Stimulated activated CD4-positive, alpha-beta T cell treated with anti-CD3 and anti-CD28 coated beads, Interleukin-1b, Interleukin-23, amount 100 ng/mL, for 24 hours (primary cell): ENCODE results near the gene FOXC2.

ENCODE experiments used
- DNase-seq, 4 experiments: peaks; one replicate each; pipeline ENCODE4 v3.0.0-alpha.2; 2020; ENCODE audit warnings: low read depth in 4 of 4, low spot score in 1 of 4

Gene FOXC2

DNA sequence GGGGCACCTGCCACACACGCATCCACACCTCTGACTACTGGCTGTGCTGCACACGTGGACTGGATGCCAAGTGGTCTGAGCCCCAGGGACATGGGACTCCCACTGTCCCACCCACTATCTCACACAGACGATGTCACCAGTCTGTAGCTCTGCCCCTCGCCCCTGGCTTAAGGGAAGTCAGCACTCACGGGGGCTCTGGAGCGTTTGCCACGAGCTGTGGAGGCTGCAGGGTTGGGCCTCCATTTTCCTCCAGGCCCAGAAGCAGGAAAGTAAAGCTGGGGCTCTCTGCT is 34.2 kb upstream of the FOXC2 start:
- no peak for DNase-seq

DNA sequence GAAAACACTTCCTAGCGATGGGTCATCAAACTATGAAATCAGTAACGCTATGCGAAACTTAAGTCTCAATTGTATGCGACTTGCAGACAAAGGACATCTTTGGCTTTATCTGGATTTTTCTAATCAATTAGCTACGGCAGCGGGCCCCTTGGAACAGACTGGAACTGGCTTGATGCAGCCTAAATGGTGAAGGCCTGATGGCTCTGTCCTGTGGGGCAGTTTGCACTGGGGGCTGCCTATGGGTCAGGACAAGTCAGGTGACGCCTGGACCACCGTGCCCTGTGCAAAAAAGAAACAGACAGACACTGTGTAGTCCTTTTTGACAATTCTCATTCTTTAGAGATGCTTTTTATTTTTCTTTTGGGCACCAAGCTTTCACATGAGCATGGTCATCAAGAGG is 33.6 kb upstream of the FOXC2 start:
- no peak for DNase-seq

DNA sequence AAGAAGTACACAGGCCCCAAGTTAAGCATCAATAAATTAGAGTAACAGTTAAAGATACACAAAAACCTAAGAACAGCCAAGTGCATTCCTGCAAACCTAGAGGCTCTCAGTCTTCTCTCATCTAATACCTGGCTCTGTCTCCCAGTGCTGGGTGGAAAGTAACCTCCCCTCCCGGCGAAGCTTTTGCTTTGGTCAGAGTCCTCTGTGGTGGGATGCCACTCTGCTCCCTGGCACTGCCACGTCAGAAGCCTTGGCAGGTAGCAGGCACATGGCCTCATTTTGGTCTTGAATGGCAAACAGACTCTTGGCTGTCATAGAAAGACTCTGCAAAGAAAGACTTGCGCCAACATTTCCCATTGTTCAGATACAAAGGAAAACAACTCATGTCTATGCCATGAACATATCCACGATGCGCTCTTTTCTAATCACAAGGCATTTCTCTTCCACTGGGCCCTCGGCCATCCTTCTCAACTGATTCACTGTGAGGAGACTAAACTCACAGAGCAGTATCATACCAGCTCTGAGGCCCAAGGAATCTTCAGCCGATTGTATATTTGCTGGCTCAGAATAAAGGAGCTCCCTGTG is 32.8 kb upstream of the FOXC2 start:
- no peak for DNase-seq

DNA sequence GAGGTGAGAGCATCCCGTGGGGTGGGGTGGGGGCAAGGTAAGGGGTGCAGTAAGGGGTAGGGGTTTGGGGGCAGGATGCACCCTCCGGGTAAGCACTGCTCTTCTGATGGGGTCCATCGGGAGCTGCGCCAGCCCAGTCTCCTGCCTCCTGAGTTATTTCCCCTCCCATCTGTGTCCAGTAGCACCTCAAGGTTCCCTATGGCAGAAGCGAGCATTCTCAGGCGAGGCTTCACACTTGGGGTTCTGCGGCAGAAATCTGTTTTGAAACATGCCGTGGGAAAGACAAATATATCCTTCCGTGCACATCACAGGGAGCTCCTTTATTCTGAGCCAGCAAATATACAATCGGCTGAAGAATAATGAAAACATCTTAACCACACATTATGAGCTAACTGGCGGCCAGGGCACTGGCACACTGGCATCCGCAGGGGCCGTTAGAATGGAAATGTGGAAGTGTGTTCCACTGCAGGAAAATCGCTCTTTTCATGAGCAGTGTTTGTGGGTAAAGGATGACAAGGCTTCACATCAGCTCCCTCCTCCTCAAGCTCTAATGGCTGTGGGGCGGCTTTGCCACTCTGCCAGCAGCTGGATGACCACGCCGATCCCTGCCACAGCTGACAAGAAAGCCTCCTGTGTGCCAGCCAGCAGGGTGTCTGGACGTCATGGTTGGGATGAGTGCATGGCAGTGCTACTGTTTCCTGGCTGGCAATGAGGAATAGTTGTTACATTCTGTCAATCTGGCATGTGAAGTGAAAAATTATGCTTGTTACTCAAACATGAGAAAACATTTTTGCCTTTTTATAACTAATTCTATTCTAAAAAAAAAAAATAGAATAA is 31.6 kb upstream of the FOXC2 start:
- DNase-seq = no peak

DNA sequence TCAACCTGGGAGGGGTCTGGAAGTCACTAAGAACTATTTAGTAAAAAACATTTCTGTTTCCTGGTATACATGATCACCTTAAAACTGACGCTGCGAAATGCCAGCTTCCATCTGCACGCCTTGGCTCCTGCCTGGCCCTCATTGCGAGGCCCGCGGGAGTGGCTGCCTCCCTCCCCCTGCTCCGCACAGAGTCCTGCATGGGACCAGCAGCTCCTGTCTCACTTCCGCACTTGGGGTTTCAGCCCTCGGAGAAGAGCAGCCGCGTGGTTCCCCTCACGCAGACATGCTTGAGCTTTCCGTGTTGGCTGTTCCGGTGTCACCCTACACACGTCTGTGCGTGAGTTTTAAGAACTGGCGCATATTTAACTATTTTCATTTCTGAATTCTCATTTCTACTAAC is 30.0 kb upstream of the FOXC2 start:
- no peak for DNase-seq

DNA sequence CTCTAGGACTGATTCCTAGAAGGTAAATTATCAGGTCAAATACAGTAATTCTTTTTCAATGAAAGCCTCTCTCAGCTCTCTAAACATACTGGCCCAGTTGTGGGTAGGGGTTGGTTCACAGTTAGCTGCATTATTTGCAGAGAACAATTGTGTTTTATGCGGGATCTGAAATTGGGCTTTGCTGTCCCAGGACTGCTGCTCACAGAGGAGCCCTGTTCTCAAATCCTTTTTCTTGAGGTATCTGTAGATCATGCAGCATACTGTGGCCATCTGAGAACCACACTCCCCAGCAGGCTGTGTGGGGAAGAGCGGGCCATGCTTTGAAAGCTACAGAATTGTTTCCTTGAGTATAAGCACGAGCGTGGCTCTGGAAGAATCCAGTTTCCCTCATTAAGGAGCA is 29.1 kb upstream of the FOXC2 start:
- no peak for DNase-seq

DNA sequence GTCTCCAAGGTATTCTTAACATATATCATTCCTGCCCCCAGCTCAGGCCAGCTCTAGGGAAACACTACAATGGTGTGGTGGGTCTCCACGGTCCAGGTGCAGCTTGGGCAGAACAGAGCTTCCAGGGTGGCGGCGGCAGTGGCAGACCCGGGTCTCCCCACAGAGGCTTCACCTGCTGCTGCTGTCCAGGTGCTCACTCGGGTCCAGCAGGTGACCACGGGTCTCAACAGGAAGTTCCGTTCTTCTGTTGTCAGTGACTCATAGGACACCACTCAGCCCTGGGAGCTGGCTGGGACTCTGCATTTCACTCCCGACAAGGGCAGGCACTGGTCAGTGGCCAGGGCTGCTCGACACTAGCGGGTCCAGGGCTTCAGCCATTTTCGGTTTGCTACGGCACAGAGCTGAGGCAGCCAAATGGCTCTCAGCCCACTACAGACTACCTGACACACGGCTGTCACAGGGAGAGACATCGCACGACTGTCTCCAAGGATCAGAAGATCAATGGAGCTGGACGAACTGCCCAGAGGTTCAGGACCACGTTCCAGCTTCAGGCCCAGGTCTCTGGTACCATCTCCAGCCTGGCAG is 28.3 kb upstream of the FOXC2 start:
- no peak for DNase-seq

DNA sequence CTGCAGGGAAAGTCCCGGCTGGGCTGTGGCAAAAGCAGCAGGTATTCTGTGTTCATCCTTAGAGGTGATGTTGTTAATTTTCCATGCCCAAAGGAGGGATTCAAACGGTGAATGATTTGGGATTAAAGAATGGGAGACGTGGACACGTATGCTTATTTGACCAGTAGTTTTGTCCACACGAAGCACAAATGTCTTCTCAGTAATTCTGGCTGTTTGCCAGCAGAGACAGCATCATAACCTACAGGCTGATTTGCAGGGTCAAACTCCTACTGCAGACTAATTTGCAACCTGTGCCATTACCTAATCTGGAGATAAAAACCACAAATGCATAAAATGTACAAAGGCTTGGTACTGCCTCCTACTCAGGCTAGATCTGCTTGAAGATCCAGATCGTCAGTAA is 25.7 kb upstream of the FOXC2 start:
- DNase-seq = no peak

DNA sequence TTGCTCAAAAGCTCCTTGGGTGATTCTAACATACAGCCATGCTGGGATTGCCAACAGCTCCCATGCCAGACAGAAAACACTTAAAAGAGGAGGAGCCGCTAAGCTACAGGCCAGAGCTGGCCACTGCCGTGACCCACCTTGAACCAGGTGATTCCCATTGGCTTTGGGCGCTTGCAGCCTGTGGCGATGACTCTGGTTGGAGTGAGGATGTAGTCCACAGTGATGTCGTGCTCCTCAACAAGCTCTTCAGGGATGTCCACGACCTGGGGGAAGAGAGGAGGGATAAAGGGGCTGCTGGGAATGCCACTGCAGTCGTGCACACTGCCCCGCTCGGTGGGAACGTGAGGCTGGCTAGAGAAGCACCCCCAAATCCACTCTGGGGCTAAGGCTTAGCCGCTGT is 25.1 kb upstream of the FOXC2 start:
- no peak for DNase-seq

DNA sequence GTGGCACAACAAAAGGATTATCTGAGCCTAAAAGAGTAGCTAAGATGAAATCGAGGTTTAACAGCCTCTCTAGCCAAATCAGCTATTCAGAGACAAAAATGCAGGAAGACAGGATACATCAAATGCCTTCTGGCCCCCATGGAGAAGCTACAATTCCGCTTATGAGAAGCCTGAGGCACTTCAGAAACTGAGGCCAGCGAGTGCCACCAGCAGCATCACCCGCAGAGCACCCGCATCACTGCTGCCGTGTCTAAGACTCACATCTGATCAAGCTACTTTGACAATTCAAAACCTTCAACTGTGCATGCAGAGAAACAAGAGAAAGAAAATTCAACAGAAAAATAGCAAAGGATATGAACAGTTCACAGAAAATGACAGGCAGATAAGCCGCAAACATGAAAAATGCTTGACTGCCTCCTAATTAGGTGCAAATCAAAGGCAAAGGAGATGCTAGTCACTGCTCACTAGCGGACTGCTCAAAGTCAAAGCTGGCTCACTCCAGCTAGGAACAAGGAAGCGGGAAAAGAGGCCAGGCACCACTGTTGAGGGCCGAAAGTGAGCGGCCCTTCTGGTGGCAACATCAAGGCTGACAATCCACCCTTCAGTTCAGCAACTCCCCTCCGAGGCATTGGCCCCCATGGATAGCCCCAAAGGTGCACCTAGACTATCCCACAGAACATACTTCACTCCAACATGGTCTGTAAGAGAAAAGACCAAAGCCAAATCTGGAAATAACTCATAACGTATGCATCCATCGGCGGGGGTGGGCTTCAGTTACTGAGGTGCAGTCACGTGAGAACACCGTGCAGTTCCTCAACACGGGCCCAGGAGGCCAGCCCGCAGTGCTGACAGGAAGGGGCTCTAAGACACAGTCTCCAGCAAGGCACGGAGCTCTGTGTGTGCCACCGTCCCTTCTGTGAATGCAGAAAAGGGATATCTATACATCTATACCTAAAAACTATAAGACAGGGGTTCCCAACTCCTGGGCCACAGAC is 23.6 kb upstream of the FOXC2 start:
- no peak for DNase-seq

DNA sequence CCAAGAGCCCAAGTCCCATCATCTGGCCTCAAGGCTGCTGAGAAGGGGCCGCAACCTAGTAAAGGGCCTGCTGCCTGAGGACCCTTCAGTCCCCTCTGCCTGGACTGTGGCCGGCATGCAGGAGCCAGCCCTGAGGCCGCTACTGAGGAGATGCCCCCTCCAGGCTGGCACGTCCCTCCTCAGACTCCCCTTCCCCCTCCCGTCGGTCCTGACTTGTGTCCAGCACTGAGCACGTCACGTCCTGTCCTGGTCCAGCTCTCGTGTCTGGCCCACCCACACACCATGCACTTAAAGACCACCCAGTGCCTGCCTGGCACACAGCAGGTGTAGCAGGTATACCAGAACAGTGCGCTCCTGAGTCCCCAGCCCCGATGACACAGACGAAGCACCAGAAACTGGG is 21.1 kb upstream of the FOXC2 start:
- DNase-seq = no peak

DNA sequence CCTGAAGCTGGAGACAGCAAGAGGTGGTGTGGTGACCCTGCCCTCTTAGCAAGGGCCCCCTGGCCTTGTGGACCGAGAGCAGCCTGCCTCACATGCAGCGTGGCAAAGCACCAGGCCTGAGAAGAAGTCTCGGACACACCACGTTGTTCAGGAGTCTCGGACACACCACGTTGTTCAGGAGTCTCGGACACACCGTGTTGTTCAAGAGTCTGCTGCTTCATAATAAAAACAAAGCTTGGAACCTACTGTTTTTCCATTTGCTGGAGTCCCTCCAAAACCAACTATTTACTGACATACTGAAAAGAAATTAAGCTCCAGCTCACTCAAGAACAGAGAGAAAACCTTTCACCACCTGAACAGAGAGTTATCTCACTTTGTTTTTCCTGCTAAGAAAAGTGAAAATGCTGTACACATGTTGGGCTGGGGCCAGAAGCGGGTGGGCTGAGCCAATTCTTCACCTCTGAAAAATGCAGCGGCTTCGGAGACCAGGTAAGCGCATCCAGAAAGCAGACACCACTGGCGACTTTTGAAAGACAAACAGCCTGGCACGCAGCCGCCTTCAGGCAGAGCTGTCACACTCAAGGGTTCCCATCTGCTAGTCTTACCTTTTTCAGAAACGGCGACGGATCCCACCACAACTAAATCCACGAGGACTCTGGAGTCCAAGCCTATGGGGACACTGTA is 20.5 kb upstream of the FOXC2 start:
- DNase-seq = no peak

DNA sequence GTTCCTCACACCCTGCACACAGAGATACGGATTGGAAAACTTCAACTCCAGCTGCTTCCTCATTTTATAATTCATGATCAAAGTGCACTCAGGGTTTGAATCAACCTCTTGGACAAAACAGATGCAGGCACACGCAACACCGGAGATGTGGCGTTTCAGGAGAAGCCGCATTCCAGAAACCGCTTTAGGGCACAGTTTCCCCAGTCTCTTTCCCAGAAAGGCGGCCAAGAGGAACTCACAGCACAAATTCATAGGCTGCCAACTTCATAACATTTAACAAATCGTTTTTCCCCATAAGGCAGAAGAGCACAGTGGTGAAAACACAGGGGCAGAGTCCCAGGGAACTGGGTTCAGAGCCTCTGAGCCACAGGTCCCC is 20.0 kb upstream of the FOXC2 start:
- DNase-seq = no peak

DNA sequence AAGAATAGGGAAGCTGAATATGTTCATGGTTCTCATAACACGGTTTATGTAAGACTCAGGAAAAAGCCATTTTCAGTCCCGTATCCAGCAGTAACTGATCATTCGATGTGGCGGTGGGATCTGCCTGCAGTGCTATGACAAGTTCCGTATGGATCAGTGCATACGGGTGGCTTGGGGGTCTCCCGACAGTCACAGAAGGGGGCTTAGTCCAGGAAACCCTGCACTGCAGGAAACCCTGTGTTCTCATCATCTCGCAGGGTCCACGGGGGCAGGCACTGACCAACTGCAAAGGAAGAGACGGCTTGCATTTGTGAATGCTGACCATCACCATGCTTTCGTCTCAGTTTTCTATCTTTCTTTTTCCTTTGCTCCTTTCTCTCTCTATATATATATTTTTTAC is 19.3 kb upstream of the FOXC2 start:
- no peak for DNase-seq

DNA sequence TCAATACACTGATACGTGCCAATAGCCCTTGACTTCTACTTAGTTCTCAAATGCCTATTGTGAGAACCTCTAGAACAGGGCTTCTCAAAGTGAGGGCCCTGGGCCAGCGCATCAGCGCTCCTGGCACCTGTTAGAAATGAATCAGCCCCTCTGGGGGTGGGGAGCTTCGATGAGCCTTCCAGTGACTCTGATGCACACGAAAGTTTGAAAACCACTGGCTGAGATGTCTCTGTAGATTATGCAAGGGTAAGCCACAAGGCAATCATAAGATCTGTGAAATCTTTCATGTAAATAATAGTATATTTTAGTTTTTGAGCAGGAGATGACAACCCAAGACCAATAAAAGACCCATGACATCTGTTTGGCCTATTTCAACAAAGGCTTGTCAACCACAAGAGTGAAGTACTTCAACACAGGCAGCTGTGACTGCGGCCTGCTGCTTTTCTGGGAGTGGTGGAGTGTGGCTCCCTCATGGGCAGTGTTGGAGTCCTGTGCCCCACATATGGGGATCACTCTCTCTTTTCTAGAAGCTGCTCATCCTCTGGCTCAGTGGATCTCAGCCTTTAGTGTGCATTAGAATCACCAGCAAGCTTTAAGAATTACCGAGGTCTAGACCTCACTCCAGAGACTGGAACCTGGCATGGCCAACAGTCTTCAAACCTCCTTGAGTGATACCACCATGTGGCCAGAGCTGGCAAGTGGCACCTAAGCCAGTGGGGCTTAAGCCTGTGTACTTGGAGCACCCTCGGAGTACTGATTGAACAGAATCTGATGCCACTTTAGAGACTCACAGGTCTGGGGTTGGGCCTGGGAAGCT is 17.3 kb upstream of the FOXC2 start:
- no peak for DNase-seq

DNA sequence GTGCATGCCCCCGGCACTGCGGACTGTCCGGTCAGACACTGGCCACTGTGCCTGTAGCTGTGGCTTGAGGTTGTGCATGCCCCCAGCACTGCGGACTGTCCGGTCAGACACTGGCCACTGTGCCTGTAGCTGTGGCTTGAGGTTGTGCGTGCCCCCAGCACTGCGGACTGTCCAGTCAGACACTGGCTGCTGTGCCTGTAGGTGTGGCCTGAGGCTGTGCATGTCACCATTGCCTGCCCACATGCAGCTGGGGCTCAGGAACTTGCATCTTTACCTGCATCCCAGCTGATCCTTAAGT is 16.8 kb upstream of the FOXC2 start:
- DNase-seq = no peak

DNA sequence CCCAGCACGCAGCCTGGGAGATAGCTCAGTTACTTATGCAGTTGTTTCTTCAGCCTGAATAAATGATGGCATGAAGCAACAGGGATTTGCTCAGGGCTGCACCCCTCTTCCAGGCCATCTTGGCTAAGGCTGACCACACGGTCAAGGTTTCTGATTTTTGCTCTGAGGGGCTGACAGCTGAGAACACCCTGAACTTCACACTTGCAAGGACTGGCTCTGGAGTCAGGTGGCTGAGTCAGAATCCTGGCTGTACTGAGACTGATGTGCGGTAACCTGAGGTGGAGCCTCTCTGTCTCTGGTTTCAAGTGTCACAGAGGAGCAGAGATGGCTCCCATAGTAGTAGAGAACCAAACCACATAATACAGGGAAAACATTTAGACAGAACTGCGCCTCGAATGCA is 16.3 kb upstream of the FOXC2 start:
- DNase-seq = no peak

DNA sequence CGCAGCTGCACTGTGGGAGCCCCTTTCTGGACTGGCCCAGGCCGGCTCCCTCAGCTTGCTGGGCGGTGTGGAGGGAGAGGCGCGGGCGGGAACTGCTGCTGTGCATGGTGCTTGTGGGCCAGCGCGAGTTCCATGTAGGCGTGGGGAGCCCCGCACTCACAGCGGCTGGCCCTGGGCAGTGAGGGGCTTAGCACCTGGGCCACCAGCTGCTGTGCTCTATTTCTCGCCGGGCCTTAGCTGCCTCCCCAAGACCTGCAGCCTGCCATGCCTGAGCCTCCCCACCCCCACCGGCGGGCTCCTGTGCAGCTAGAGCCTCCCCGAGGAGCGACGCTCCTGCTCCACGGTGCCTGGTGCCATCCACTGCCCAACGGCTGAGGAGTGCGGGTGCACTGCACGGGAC is 13.3 kb upstream of the FOXC2 start:
- no peak for DNase-seq

DNA sequence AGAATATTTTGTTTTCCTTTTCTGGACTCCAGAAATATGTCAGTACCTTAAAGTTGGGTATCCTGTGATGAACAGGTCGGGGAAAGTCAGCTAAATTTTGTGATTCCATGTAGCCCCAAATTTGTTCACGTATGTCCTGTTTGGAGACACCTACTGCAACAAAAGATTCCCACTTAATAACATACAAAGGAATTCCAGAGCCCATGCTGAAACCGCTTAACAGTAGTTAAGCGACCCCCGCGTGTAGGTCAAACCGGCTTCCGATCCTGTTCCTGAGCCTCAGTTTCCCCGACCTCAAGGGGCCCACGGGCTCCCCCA is 12.1 kb upstream of the FOXC2 start:
- DNase-seq = no peak

DNA sequence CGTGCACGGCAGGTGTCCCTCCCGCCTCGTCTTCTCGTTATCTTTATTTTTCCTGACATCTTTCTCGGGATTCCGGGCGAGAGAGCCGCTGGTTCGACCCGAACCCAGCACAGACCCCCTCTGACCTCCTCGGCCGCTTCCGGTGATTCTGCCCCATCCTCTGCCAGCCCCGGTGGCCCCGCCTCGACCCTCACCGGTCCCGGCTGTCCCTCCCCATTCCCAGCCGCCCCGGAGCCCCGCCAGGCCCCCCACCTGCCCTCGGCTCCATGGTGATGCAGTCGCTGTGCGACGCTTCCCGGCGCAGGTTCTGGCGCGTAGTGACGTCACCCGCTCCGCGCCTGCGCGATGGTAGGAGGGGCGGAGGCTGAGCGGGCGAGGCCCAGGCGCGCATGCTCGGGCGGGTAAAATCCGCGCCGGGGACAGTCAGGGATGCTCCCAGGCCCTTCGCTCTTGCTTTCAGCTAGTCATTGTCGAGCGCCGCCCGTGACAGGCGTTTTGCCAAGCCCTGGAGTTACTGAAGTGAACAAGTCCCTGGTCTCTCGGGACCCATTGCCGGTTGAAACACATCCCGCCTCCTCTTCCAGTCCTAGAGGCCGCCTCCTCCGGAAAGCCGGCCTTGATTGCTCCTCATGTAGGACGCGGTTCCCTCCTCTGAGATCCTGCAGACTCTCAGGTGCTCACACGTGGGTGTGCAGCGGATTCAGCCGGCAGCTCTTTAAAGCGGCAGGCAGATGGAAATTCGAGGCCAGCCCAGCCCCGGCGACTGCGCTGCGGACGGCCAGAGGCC is 11.5 kb upstream of the FOXC2 start, which contains the start of gene MTHFSD:
Gene MTHFSD, minus strand, starts transcription at position 319 of the 787 bp plus-strand sequence. Its CDS starts 51 bp downstream, at position 268.
- peak; percentile 90 to 95 (median 92) for DNase-seq
